Fibroblast of mammary gland (primary cell): Measurements from ENCODE around the gene BCL11A.

Experiments
- DNase-seq: peaks from one replicate; pipeline ENCODE4 v3.0.0-alpha.2; 2010; ENCODE audit warnings: low read depth
- H3K4me3 ChIP-seq: 2 replicates; pipeline ENCODE4 v1.5.1; 2011; ENCODE audit warnings: low read depth, mild to moderate bottlenecking, low read length, moderate library complexity; ENCODE audit not compliant: control insufficient read depth
- CTCF ChIP-seq: conservative IDR thresholded peaks from 2 replicates; pipeline ENCODE4 v1.5.1; 2011; ENCODE audit warnings: low read depth, low read length, inconsistent platforms; ENCODE audit not compliant: control insufficient read depth, insufficient read depth

BCL11A gene

GRCh38 chr2:60523963-60524362 lies 29.5 kb downstream of the BCL11A start:
- TF ChIP-seq CTCF: no peak
- no peak overlapping the region for H3K4me3 ChIP-seq
- DNase-seq: no peak

GRCh38 chr2:60522462-60522861 lies 31.0 kb downstream of the BCL11A start:
- no peak for TF ChIP-seq CTCF
- no peak overlapping the region for H3K4me3 ChIP-seq
- DNase-seq: no peak

GRCh38 chr2:60521626-60522025 lies 31.8 kb downstream of the BCL11A start:
- H3K4me3 ChIP-seq: no peak overlapping the region
- no peak for TF ChIP-seq CTCF
- DNase-seq: no peak

- no peak overlapping the region for H3K4me3 ChIP-seq
- TF ChIP-seq CTCF: no peak
- DNase-seq: no peak
Observed at GRCh38 chr2:60520917-60521539, 32.4 kb downstream of the BCL11A start.

- no peak for DNase-seq
- H3K4me3 ChIP-seq: no peak overlapping the region
- TF ChIP-seq CTCF: no peak
Observed at GRCh38 chr2:60520151-60520876, 33.1 kb downstream of the BCL11A start.

GRCh38 chr2:60519231-60519863 lies 34.1 kb downstream of the BCL11A start:
- no peak overlapping the region for H3K4me3 ChIP-seq
- TF ChIP-seq CTCF: no peak
- no peak for DNase-seq
